ENCODE data around the gene TUBGCP3. TPM values are rescaled to one million over a fixed set of nuclear protein-coding genes. Genes with fewer than 3 reads are reported as not detected.

Gene TUBGCP3
- total and polyA plus RNA-seq, 4 donors, result 6.7 to 31.0 (median 17.3) TPM

DNA sequence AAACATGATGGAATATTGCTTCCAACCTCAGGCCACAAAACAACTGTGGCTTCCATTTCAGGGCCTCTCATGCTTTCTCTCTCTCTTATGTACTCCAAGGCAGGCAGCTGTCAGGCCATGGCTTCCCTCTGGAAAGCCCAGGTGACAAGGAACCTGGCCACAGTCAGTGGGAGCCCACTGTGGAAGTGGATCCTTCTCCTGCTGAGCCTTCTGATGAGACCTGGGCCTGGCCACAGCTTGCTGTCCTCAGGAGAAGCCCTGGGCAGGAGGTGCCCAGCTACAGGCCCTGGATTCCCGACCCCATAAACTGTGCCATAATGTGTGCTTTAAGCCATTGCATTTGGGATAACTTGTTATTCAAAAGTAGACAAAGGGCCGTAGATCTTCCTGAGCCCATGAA, 140.6 kb downstream of the TUBGCP3 start (continued):
- TF ChIP-seq, protein P1, sequence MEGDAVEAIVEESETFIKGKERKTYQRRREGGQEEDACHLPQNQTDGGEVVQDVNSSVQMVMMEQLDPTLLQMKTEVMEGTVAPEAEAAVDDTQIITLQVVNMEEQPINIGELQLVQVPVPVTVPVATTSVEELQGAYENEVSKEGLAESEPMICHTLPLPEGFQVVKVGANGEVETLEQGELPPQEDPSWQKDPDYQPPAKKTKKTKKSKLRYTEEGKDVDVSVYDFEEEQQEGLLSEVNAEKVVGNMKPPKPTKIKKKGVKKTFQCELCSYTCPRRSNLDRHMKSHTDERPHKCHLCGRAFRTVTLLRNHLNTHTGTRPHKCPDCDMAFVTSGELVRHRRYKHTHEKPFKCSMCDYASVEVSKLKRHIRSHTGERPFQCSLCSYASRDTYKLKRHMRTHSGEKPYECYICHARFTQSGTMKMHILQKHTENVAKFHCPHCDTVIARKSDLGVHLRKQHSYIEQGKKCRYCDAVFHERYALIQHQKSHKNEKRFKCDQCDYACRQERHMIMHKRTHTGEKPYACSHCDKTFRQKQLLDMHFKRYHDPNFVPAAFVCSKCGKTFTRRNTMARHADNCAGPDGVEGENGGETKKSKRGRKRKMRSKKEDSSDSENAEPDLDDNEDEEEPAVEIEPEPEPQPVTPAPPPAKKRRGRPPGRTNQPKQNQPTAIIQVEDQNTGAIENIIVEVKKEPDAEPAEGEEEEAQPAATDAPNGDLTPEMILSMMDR (IDR thresholded peaks at IDR 0.05; ENCODE audit: low read depth, low read length, missing input control), result no peak
- no peak for TF ChIP-seq HNF4A (conservative IDR thresholded peaks at IDR 0.05)

DNA sequence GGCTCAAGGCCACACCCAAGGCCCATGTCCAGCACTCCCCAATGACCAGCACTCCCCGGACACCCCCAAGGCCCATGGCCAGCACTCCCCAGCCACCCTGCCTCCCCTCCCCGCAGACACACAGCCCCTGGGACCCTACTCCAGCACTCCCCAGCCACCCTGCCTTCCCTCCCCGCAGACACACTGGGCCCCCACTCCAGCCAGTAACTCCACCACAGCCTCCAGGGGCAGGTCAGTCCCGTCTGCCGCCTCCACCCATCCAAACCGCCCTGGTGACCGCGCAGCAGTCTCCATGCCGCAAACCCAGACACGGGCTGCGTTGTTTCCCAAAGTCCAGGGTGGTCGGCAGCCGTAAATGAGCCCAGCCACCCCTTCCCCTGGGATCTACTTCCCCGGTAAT, 141.1 kb downstream of the TUBGCP3 start:
- Histone ChIP-seq H3K4me1 (ENCODE audit: control insufficient read depth in 4 of 4, insufficient read depth in 4 of 4, low read length in 3 of 4) (peaks cover 0 to 9% (median 3%) of the 10 kb centered on the region in 4 donors), H3K9ac (ENCODE audit: low read depth in 1 of 2, low read length in 2 of 2) (no peak overlapping the region), H3K9me3 (ENCODE audit: control insufficient read depth in 4 of 4, low read length in 3 of 4) (no peaks in the 10 kb centered on the region), H3K27ac (ENCODE audit: low read depth in 1 of 2, low read length in 2 of 2) (no peak overlapping the region), H3K36me3 (ENCODE audit: control insufficient read depth in 4 of 4, insufficient read depth in 3 of 4, low read depth in 1 of 4, low read length in 3 of 4) (no peaks in the 10 kb centered on the region), H3K4me3 (ENCODE audit: low read depth in 1 of 3, low read length in 3 of 3) (no peak overlapping the region), H3K27me3 (ENCODE audit: control insufficient read depth in 4 of 4, insufficient read depth in 4 of 4, low read length in 3 of 4) (no peaks in the 10 kb centered on the region)
- WGBS, result 91% methylated on average over 14 of the region's 14 CpGs
- peak; percentile 30 for DNase-seq (ENCODE audit: low spot score)
- TF ChIP-seq, protein P1 (IDR thresholded peaks at IDR 0.05; ENCODE audit: low read depth, low read length, missing input control), result no peak
- TF ChIP-seq FOXA1 (IDR thresholded peaks at IDR 0.05) (no peak), SP1 (IDR thresholded peaks at IDR 0.05) (no peak), RXRA (IDR thresholded peaks at IDR 0.05) (no peak), HNF4G (IDR thresholded peaks at IDR 0.05) (no peak)
- TF ChIP-seq, protein P2, sequence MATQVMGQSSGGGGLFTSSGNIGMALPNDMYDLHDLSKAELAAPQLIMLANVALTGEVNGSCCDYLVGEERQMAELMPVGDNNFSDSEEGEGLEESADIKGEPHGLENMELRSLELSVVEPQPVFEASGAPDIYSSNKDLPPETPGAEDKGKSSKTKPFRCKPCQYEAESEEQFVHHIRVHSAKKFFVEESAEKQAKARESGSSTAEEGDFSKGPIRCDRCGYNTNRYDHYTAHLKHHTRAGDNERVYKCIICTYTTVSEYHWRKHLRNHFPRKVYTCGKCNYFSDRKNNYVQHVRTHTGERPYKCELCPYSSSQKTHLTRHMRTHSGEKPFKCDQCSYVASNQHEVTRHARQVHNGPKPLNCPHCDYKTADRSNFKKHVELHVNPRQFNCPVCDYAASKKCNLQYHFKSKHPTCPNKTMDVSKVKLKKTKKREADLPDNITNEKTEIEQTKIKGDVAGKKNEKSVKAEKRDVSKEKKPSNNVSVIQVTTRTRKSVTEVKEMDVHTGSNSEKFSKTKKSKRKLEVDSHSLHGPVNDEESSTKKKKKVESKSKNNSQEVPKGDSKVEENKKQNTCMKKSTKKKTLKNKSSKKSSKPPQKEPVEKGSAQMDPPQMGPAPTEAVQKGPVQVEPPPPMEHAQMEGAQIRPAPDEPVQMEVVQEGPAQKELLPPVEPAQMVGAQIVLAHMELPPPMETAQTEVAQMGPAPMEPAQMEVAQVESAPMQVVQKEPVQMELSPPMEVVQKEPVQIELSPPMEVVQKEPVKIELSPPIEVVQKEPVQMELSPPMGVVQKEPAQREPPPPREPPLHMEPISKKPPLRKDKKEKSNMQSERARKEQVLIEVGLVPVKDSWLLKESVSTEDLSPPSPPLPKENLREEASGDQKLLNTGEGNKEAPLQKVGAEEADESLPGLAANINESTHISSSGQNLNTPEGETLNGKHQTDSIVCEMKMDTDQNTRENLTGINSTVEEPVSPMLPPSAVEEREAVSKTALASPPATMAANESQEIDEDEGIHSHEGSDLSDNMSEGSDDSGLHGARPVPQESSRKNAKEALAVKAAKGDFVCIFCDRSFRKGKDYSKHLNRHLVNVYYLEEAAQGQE (IDR thresholded peaks at IDR 0.05), result no peak

DNA sequence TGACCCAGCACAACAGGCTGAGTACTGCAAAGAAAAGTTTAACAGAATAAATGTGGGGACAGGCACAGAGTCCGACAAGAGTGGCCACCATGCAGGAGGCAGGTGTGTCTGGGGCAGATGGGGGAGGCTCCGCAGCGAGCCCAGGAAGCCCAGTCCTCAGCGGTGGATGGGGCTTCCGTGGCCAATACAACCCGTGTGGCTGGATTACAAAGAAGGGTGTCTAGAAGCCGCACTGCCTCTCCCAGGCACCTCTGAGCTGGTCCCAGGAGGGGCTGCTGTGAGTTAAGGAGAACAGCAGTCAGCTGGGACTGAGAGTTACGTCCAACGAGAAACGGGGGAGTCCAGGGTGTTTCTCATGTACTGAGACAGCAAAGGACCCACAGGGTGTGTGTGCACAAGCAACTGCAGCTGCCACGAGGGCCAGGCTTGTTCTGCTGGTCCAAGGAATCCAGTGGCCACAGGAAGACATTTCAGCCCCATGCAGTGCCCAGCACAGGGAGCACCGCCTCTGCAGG, 141.5 kb downstream of the TUBGCP3 start:
- DNase-seq (ENCODE audit: low spot score), result no peak
- 78% methylated on average over 12 of the region's 12 CpGs for WGBS
- Histone ChIP-seq H3K27me3 (ENCODE audit: control insufficient read depth in 4 of 4, insufficient read depth in 4 of 4, low read length in 3 of 4) (no peaks in the 10 kb centered on the region), H3K9me3 (ENCODE audit: control insufficient read depth in 4 of 4, low read length in 3 of 4) (no peaks in the 10 kb centered on the region), H3K4me3 (ENCODE audit: low read depth in 1 of 3, low read length in 3 of 3) (no peak overlapping the region), H3K9ac (ENCODE audit: low read depth in 1 of 2, low read length in 2 of 2) (no peak overlapping the region), H3K4me1 (ENCODE audit: control insufficient read depth in 4 of 4, insufficient read depth in 4 of 4, low read length in 3 of 4) (peaks cover 0 to 8% (median 3%) of the 10 kb centered on the region in 4 donors), H3K36me3 (ENCODE audit: control insufficient read depth in 4 of 4, insufficient read depth in 3 of 4, low read depth in 1 of 4, low read length in 3 of 4) (no peaks in the 10 kb centered on the region), H3K27ac (ENCODE audit: low read depth in 1 of 2, low read length in 2 of 2) (no peak overlapping the region)
- TF ChIP-seq TAF1 (conservative IDR thresholded peaks at IDR 0.05) (no peak), HNF4A (conservative IDR thresholded peaks at IDR 0.05) (no peak), RAD21 (IDR thresholded peaks at IDR 0.05) (no peak), GABPA (IDR thresholded peaks at IDR 0.05 in 1 of 2, conservative IDR thresholded peaks at IDR 0.05 in 1 of 2) (no peak), JUND (IDR thresholded peaks at IDR 0.05) (no peak), YY1 (IDR thresholded peaks at IDR 0.05) (no peak), FOXA1 (IDR thresholded peaks at IDR 0.05) (no peak), EGR1 (IDR thresholded peaks at IDR 0.05; ENCODE audit: low read depth in 2 of 2) (no peak), RXRA (IDR thresholded peaks at IDR 0.05) (no peak), HNF4G (IDR thresholded peaks at IDR 0.05) (no peak), SP1 (IDR thresholded peaks at IDR 0.05) (no peak), NR2F2 (IDR thresholded peaks at IDR 0.05) (no peak)
- TF ChIP-seq, protein P3, sequence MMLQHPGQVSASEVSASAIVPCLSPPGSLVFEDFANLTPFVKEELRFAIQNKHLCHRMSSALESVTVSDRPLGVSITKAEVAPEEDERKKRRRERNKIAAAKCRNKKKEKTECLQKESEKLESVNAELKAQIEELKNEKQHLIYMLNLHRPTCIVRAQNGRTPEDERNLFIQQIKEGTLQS (IDR thresholded peaks at IDR 0.05), result no peak
- TF ChIP-seq, protein P4, sequence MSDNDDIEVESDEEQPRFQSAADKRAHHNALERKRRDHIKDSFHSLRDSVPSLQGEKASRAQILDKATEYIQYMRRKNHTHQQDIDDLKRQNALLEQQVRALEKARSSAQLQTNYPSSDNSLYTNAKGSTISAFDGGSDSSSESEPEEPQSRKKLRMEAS (IDR thresholded peaks at IDR 0.05), result no peak
- TF ChIP-seq, protein P5, sequence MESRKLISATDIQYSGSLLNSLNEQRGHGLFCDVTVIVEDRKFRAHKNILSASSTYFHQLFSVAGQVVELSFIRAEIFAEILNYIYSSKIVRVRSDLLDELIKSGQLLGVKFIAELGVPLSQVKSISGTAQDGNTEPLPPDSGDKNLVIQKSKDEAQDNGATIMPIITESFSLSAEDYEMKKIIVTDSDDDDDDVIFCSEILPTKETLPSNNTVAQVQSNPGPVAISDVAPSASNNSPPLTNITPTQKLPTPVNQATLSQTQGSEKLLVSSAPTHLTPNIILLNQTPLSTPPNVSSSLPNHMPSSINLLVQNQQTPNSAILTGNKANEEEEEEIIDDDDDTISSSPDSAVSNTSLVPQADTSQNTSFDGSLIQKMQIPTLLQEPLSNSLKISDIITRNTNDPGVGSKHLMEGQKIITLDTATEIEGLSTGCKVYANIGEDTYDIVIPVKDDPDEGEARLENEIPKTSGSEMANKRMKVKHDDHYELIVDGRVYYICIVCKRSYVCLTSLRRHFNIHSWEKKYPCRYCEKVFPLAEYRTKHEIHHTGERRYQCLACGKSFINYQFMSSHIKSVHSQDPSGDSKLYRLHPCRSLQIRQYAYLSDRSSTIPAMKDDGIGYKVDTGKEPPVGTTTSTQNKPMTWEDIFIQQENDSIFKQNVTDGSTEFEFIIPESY (IDR thresholded peaks at IDR 0.05), result no peak
- TF ChIP-seq, protein P1 (IDR thresholded peaks at IDR 0.05; ENCODE audit: low read depth, low read length, missing input control), result no peak
